HPDE6-E6E7 (cell line): Measurements from ENCODE around the gene PLA2G15.
"Not testable (repeated sequence)": the region's sequence is repeated elsewhere in the genome, so short reads cannot be mapped to it uniquely, and the experiment has no call there.

ENCODE experiments used
- DNase-seq: peaks from one replicate; pipeline ENCODE4 v3.0.0; 2011; ENCODE audit warnings: missing footprints; ENCODE audit errors: extremely low spot score

The PLA2G15 gene

DNA sequence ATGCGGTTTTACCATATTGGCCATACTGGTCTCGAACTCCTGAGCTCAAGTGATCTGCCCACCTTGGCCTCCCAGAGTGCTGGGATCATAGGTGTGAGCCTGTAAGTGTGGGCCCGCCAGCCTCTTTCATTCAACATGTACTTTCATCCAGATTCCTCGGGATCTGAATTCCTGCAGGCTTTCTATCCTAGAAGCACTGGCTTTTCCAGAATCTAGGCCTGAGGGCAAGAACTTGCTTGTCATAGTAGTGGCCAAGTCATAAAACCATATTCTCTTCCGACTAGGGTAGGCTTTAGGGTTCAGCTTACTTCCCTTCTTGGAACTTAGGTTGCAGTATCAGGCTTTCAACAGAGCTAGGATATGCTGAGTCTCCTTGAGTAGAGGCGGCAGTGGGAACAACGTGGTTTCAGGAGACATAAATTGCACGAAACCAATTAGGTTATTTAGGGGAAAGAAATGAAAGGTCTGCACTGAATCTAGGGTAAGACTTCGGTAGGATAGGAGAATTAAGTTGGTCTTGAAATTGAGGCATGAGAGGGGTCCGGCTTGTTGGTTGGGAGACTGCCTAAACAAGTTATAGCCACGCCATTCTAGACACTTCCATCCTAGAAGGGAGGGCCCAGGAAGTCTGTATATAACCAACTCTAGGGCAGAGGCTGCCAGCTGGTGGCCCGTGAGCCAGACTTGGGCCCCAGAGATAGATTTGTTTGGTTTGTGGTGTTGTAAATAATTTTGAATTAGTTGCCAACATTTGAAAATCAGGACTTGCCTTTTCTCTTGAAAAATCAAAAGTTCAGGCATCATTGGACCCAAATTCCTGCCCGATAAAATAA is 34.8 kb downstream of the PLA2G15 start:
- no peak for DNase-seq

DNA sequence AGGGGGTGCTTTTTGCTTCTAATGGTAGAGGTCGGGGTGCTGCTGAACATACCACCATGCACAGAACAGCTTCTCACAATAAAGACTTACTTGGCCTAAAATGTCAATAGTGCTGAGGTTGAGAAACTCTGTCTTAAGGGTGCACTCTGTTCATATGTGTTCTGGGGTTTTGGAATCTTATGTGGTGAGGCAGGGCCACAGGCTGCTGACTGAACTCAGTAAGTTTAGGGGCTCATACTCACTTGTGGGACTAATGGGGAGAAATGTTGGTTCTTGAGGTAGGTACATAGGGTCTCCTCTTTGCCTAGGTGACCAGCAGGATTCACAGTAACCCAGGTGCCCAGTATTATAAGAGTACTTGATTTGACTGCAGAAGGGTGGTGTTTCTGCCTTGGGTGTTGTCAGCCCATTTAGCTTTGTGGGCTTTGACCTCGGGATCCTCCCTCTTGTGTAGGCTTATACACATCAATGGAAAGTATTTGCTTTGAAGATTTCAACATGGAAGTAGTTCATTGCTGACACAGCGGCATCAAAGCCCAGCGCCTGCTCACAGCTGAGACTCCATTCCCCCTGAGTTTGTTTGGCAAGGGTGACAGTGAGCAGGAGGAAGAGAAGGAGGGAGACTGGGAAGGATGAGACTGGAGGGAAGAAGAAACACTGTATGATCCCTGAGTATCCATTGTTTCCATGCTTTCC is 36.3 kb downstream of the PLA2G15 start:
- no peak for DNase-seq

DNA sequence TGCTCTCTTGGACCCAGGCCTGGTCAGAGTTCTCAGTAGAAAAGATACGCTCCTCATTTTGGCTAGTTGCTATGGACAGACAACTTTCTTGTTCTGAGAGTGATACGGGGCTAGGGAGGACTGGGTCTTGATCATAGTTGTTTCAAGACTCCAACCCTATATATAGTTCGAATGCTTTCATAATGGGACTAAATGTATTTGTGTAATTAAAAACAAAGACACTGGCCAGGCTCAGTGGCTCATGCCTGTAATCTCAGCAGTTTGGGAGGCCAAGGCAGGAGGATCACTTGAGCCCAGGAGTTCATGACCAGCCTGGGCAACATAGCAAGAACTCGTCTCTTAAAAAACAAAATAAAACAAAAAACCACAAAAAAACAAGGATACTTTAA is 36.9 kb downstream of the PLA2G15 start:
- DNase-seq, result no peak

- no peak for DNase-seq
These were observed 38.2 kb downstream of the PLA2G15 start for GRCh38 chr16:68283346-68283745.

- DNase-seq, result no peak
These were observed 38.8 kb downstream of the PLA2G15 start for GRCh38 chr16:68283801-68284598.

GRCh38 chr16:68284847-68285246 is 39.7 kb downstream of the PLA2G15 start:
- DNase-seq, result no peak

- DNase-seq, result no peak
These were observed 40.5 kb downstream of the PLA2G15 start for GRCh38 chr16:68285683-68286082.

GRCh38 chr16:68286153-68287074 is 41.2 kb downstream of the PLA2G15 start:
- no peak for DNase-seq

DNA sequence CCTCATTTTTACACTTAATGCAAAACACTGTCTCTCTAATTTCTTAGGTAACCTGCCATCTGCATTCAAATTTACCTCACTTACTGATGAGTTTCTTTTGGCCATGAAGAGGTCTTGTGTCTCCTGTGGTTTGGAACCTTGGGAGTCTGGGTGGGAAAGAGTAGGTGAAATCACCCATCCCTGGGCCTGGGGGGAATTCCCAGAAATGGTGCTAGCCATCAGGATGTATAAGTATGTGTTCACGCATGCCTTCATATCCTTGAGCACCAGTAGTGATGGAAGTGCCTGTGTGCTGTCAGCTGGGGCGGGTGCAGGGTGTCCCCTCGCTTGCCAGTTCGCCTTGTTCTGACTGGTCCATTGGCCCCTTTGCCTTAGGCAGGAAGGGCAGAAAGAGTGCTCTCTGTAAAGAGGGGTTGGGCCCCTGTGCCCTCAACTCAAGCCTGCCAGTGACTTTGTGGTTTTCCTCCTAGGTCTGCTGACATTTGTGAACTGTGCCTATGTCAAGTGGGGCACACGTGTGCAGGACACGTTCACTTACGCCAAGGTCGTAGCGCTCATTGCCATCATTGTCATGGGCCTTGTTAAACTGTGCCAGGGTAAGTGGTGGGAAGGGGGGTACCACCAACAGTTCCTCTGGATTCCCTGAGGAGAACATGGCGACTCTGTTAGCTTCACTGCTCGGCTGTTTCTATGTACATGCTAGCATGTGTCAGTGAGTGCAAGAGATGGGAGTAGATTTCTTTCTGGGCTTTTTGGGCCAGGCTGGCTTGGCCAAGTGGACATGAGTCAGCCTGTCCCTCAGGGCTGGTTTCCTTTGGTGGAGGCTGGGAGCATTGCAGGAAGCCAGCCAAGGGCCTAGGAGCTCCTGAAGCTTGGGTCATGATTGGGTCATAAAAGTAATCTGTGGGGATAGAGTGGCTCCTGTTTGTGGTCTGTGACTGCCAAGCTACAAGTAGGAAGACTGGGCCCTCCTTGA is 42.4 kb downstream of the PLA2G15 start:
- DNase-seq, result peak; percentile 72

DNA sequence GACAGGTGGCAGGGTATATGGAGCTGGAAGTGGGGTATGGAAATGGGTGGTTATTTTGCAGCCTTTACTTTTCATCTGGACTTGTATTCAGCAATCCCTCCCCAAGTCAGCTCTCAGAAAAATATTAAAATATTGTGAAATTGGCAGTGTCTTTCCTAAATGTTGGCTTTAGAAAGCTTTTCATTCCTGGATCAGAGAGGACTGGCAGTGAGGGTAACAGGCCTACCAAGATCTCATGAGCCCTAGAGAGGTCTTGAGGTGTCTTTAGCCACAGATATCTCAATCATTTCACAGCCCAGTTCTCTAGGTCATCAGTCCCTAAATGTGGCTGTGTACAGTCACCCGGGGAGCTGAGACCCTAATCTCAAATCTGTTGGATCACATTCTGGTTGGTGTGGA is 43.1 kb downstream of the PLA2G15 start:
- DNase-seq, result no peak

GRCh38 chr16:68288796-68289195 is 43.6 kb downstream of the PLA2G15 start:
- DNase-seq, result not testable (repeated sequence)

DNA sequence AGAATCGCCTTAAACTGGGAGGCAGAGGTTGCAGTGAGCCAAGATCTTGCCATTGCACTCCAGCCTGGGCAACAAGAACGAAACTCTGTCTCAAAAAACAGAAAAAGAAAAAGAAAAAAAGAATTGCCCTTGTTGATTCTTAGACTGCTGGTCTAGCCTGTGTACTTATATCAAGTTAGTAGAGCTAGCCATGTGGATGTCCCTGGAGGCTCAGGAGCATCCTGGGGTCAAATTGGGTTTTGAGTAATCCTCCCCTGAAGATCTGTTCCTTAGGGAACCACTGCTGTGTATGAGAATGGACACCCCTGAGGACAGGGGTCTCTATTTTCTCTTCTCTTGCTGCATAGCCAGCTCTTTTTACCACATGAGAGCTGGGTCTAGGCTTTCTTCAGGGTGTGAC is 44.0 kb downstream of the PLA2G15 start:
- no peak for DNase-seq

DNA sequence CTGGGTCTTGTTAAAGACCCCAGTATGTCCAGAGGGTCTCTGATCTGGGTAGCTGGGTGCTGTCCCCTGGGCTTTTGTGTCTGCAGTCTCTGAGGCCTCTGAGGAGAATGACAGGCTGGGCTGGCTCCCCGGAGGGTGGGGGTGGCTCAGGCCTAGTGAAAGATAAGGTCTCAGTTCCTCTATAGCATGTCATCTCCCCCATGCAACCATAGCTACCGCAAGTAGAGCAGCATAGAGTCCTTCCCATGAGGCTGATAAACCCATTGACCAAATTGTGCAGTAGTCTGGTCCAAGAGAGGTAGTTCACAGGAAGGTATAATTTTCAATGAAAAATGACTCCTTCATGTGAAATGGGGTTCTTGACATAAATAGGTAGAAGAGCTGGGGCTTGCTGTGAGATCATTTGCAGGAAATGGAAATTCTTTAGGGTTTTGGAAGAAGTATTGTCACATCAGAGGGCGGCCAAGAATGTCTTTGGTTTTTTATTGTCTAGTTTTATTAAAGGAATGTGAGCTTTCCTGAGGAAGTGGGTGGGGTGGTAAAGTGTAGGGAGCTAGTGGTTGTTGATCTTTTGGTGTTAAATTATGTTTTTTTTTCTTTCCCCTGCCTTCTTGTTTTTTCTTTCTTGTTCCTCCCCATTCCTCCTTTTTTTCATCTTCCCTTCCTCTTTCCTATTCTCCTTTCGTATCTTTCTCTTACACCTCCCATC is 44.6 kb downstream of the PLA2G15 start:
- no peak for DNase-seq

GRCh38 chr16:68290450-68290849 is 45.3 kb downstream of the PLA2G15 start:
- DNase-seq, result no peak

DNA sequence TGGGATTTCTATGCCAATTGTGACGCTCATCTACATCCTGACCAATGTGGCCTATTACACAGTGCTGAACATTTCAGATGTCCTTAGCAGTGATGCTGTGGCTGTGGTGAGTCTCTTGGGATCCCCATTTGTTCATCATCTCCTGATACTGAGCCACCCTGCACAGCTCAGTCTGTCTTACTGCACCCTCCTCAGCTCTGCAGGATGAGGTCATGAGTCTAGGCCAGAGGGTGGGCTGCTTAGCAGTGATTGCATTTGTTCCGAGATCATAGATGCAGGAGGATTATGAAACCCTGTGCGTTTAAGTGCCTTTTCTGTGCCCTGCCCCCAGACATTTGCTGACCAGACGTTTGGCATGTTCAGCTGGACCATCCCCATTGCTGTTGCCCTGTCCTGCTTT is 46.1 kb downstream of the PLA2G15 start:
- DNase-seq, result no peak

- no peak for DNase-seq
These were observed 47.3 kb downstream of the PLA2G15 start for GRCh38 chr16:68292425-68292824.

GRCh38 chr16:68296291-68296690 is 51.1 kb downstream of the PLA2G15 start:
- no peak for DNase-seq

GRCh38 chr16:68296693-68297092 is 51.5 kb downstream of the PLA2G15 start:
- no peak for DNase-seq

GRCh38 chr16:68297908-68298307 is 52.7 kb downstream of the PLA2G15 start:
- no peak for DNase-seq

GRCh38 chr16:68298312-68298711 is 53.1 kb downstream of the PLA2G15 start:
- DNase-seq, result no peak
